ENCODE results near the gene SLC8A1.

SLC8A1 gene

DNA sequence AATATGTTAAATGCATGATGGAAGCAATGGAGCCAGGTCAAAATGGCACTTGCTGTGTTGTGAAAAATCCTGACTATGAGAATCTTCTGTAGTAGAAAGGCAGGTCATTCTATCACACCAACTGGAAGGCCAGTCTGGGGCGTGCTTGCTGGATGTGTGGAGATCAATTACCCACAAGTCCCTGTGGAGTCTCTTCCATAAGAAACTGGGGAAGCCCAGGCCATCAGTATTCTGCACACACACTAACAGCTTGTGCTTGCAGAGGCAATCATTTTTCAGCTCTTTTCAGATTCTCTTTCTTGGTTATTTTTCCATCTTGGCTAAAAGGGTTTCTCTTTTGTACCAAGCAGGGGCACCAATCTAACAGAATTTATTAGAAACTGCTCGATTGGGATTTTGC, 190.8 kb downstream of the SLC8A1 start:
- no peak for FAIRE-seq

DNA sequence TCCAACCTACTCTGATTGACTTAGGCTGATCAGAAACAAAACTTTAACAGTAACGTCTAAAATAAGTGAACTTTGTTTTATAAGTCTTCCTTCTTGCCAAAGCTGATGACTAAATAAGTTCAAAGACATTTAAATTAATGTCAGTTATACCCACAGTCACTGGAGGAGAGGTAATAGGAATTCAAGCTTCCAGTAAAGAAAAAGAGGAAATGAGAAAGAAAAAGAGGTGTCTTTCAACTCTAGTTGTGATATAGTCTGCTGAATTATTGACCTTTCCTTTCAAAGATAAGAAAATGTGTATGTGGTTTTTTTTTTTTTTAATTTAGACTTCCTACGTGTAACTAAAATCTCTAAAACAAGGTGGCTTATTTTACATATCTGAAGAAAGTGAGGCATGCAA, 191.5 kb downstream of the SLC8A1 start:
- FAIRE-seq = peak; percentile 19

DNA sequence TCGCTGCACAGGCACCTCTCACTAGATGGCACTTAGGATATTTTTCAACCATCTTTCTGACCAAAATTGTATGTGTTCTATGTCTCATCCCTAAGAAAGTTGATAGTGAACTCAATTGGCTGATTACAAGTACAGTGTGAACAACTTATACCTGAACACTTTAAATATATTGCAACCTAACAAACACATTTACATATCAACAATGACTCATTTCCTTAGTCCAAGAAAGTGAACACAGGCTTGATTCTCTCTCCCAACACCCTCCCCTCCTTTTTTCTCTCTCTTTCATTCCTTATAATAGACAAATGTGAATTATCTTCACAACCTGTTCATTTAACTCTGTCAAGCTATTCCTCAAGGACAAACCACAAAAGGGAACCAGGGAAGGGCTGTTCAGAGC, 192.0 kb downstream of the SLC8A1 start:
- no peak for FAIRE-seq

DNA sequence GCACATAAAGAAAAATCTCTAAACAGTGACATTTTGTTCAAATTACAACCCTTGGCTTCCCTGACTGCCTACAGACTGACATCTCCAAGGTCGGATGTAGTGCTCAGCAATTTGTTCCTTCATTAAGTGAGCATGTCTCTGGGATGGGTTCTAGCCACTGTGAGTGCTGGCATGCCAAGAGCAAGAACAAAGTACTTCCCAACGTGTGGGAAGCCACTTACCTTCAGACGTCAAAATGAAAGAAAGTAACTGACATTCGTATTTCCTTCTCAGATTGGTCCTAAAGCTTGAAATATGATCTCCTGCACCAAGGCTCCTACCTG, 193.8 kb downstream of the SLC8A1 start:
- no peak for FAIRE-seq

DNA sequence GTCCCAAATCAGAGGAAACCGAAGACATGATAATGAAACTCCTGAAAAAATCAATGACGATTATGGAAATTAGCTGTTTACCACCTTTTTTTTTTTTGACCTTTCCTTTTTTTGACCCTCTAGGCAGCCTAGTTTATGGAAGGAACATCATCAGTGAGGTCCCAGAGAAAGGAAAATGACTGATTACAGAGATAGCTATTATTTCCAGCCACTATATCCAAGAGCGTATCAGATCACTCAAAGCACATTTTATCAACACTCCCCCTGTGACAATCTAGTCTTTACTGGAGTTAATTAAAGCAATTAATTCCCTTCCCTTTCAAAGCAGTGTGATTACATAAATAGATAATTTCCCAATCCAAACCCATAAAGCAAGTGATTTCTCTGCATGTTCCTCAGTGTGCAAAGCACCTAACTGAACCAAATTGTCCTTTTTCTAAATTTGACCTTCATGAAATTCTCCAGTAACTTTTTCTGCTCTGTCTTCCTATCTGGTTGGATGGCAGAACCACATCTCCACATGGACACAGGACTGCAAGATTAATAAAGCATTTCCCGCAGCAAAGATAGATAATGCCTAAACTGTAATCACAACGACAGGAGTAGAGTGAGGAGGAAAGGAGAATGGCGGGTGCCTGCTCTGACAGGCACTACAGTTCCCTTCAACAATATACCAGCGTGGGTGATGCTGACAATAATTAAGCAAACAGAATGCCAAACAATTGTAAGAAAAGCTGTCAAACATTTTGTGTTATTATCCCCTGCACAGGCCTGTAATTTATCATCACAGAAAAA, 194.4 kb downstream of the SLC8A1 start:
- FAIRE-seq = no peak

DNA sequence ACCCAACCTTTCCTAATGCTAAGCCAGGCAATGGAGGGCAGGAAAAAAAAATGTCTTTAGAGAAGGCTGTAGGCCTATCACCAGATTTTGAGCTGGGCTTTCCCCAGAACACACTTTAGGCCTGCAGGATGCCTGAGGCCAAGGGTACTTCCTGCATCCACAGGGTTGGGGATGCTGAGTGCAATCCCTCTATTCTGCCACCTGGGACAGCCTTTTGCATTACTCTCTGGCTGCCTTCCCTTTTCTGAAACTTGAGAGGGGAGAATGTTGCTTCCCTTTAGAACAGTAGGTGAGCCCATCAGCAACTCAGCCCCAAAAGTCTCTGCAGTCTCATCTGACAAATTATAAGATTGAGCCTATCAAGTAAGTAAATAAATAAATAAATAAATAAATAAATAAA, 195.2 kb downstream of the SLC8A1 start:
- peak; percentile 72 for FAIRE-seq

DNA sequence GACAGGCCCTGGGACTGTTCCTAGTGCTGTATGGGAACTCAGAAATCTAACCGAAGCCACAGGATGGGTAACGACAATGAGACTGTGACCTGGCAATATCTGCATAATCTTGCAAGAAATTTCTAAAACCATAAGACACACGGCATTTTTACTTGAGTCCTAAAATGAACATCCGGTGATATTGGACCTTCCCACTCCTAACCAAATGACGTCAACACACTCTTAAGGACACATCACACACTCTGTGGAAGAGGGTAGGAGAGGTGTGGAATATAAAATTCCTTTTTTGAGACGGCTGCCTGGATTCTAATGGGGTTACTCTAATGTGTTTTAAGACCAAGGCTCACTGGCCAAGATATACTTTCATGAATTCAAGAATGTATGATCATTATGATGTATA, 195.9 kb downstream of the SLC8A1 start:
- no peak for FAIRE-seq

DNA sequence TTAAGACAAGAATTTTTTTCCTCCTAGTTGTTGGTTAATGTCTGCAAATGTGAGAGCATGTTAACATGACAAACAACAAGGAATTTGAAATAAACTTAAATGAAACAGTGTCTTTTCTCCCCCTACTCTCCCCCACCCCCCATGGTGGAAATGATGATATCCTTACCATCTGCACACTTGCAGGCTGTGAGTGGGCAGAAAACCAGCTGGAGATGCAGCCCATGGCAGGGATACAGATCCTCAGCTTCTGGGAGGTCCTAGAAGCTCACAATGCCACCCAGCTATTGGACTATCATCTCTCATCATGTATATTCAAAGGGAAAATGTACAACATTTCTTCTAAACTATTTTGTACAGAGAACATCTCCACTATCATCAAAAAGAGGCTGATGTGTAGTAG, 196.8 kb downstream of the SLC8A1 start:
- no peak for FAIRE-seq

DNA sequence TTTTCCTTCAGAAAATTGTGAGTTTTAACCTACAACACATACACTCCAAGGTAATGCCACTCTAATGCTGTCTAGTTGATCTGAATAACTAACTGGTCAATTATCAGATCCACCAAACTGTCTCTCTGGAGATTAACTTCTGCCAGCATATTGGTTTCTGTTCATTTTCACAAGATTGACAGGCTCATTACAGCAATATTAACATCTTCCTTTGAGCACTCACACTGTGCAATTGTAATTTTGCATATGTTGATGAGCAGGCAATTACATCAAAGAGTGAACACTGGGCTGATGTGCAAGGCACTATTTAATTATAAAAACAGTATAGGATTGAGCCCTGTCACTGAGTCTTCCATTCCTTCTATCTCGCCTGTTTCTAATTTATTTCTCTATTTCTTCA, 197.3 kb downstream of the SLC8A1 start:
- FAIRE-seq = no peak

DNA sequence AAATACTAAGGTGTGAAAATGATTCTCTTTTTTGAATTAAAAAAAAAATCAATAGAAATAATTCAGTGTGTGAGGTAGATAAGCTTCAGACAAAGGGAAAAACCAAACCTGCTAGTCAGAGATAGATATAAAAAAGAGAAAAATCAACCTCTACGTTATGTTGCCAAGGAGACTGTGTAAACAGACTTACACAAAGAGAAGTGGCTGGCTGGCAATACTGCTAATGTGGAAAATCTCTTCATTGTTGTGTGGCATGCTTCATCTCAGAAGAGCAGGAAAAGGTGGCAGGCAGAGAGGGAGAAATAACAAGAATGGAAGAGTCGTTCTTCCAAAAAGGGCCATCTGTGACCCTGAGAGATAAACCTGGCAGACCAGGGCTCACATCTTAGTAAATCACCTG, 200.8 kb downstream of the SLC8A1 start:
- FAIRE-seq = no peak

DNA sequence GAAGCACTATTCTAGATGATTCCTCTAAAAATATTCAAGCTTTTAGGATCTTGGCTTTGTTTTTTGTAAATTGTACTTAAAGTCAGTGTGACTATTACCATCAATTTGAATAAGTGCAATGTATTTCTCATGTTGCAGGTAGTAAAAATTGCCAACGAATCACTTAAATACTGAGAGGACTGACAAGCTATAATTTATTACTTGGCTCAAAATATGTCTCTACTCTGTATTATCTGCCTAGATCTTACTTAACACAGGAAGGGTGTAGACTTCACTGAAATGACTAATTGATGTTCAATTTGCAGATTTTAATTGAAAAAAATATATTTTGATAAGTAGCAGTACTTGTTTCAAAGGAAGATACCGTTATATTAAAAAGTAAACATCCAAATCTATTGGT, 202.3 kb downstream of the SLC8A1 start:
- no peak for FAIRE-seq

DNA sequence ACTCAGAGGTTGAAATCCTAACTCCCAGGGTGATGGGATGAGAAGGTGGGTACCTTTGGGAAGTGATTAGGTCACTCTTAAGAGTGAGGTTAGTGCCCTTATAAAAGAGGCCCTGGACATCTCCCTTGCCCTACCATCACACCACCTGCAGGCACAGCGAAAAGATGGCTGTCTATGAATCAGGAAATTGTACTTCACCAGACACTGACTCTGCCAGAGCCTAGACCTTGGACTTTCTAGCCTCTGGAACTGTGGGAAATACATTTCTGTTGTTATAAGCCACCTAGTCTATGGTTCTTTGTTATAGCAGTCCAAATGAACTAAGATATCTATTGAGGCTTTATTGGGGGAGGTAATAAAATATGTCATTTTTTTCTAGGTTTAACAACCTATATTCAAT, 203.6 kb downstream of the SLC8A1 start:
- no peak for FAIRE-seq

DNA sequence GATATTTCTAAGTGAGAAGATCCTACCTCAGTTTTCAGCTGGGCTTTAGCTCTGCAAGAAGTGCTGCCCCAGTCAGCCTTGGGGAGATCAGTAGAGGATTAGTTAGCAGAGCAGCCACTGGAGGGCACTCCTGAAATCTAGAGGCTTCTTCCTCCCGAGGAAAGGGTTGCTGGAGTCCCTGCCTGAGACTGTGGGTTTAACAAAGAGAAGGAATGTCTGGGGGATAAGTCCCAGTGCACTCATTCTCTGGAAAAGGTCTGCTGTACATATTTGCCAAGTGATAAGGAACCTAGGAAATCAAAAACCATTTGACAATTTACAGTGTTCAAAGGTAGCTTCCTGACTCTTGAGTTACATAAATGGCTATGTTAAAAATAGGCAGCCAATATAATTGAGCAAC, 207.2 kb downstream of the SLC8A1 start:
- FAIRE-seq = peak; percentile 88

DNA sequence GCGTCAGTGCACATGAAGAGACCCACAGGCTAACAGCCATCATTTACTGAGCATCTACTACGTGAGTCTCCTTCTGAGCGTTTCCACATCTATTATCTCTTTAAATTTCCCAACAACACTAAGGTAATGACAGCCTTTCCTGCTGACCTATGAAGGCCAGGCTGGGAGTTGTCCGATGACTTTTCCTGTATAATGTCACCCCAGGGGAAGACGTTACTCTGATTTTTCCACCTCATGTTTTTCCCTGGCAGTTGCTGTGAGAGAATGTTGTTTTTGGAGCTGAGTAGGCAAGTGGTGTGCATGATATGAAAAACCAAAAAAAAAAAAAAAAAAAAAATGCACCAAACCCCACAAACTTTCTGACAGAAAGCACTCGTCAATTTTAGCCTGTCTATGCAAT, 207.6 kb downstream of the SLC8A1 start:
- no peak for FAIRE-seq

DNA sequence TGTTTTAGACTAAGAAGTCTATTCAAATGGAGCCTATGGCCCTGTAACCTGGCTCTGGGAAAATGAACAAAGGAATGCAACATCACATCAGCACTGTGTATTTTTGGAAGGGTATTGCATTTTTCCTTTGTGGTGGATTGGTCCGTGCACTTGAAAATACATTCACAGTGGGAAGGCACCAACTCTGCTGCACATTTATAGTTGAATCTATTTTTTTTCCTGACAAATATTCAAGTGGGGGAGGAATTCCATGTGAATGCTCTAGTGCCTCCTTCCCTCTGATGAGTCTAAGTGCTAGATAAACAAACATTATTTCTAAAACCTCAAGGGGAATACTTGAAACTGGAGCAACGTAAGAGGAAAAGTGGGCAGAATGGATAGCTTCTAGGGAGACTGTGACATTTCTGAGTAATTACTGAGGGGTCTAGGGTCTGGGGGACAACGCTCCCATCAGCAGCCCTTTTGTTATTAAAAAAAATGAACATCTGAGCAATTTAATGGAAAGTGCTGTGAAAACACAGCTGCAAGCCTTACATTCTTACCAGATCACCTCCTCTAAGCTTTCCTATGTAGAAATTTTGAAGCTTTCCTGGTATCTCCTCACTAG, 208.2 kb downstream of the SLC8A1 start:
- FAIRE-seq = no peak

DNA sequence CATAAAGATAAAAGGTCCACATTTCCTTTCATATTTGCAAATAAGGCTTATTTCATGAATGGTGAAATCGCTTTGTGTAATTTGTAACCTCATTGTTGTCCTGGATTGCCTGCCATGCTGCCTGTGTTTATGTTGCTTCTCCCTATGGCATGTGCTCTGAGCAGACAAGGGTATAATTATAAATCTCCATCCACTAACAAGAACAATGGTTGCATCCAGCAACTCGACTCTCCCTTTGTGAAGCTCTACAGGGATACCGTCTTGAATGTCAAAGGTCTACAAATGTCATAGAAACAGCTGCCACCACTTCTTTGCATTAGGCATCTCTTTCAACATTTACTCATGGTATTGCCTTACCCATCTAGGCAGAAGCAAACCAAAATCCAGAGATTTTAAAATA, 209.6 kb downstream of the SLC8A1 start:
- no peak for FAIRE-seq

DNA sequence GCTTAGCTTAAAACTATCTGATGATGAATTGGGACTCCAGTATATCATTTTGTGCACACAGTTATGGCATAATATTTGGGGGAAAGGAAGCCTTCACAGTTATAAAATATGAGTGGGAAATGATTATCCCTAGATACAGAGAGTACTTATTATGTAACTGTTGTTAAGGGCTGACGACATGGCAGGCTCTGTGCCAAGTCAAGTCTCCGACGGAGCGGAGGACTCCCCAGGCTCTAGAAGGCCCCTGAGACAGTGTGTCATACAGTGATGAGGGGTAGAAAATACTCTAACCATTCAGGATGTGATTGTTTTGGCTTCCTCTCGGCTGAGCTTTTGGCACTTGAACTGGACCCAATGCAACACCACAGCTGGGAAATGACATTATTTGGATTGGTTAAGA, 211.8 kb downstream of the SLC8A1 start:
- FAIRE-seq = no peak

DNA sequence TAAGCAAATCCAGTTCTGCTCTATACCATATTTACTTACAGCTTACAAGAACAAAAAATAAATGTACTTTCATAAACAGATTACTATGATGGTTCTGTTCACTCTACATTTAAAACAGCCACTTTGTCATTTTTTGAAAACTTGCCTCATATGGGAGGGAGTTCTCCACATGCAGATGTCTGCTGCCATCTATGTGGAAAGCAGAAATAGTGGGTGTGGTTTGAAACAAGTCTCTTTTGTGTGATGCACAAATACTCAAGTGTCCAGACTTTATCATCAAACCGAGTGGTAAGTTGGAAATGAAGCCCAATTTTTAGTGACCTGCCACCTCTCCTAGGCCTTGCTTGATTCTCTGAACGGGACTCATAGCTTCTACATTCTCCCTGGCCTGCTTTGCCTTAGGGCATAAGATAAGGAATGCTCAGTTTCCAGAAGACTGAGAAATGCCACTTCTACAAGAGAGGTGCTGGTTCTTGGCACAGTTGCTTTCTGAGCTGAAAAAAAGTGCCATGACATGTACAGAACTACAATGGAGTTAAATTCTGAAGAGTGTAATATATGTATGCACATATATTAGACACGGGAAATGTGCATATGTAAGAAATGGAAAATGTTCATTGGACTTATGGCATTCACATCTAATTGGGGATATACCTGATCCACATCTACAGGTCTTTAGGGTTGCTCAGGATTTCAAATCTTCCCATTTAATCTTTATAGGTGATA, 221.0 kb downstream of the SLC8A1 start:
- no peak for FAIRE-seq

DNA sequence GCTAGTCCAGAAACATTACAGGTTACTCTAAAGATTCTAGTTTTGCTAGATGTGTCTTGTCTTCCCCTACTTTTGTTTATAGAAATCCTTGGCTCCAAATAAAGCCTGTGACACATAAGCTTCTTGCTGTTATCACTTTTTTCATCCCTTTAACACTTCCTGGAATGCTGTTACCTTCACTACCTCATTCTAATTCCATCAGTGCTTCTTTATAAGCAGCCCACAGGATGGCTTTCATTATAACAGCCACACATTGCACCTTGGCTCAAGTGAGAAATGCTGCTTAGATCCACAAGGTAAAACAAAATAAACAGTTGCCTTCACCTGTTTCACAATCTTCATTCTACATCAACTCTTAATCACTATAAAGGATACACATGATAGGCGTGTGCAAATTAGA, 221.7 kb downstream of the SLC8A1 start:
- FAIRE-seq = no peak

DNA sequence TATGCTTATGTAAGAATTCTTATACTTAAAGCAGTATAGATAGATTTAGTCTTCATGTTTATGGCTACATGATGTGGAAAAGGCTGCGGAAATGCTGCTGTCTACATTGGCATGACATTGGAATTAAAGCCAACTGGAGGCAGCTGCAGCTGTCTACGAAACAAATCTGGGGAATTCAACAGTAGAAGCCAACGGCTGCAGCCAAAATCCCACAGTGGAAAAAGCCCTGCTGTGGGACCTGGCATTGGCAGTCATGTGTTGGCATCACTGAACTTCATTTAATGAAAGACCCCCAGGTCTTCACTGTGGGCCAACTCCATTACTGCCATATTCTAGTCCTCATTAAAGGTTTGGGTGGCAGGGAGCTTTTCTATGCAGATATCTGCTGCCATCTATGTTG, 223.6 kb downstream of the SLC8A1 start:
- no peak for FAIRE-seq

DNA sequence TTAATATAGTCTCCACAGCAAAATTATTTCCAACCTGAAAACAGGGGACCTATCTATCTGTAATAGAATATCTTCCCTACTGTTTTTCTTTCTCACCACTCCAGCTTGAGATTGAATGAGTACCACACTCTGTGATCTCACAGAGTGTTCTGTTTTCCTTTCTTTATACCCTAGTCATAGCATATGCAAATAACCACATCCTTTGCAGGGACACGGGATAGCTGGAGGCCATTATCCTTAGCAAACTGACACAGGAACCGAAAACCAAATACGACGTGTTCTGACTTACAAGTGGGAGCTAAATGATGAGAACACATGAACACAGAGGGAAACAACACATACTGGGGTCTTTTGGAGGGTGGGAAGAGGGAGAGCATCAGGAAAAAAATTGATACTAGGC, 224.7 kb downstream of the SLC8A1 start:
- no peak for FAIRE-seq

DNA sequence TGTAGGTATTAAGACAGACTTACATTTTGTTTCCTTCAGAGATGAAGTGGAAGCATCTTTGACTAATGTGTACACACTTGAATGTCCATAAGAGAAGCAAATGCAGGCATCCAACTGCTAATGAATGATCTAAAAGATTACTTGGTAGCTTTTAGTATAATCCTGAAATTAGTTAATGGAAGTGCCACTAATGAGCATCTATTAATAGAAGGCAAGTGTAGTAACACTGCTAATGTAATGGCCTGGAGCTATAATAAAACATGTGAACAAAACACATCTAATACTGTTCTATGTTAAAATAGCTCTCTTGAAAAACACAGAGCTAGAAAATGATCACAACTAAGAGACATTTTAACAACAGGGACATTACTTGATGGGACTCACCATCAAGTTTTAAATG, 225.3 kb downstream of the SLC8A1 start:
- no peak for FAIRE-seq

DNA sequence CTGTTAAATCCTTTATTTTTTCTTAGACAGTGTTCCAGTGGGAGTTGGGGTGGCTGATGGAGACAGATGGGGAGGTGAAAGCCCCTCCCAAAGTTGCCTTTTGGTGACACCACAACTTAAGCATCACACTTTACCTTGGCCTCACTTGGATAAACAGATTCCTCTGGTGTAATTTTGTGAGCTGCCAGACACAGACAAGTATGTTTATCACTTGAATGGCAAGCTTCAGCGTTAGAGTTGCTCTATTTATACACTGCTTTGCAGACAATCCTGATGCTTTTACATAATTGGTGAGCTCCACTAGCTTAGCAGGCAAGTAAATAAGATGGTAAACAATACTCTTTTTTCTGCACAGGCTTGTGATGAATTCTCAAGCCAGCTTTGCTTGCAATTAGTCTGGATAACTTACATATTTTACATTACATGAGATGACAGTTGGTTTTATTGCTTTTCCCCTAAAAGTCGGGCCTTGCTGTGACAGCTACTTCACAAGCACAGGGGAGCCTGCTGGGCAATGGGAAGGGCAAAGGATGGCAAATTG, 226.2 kb downstream of the SLC8A1 start:
- no peak for FAIRE-seq

DNA sequence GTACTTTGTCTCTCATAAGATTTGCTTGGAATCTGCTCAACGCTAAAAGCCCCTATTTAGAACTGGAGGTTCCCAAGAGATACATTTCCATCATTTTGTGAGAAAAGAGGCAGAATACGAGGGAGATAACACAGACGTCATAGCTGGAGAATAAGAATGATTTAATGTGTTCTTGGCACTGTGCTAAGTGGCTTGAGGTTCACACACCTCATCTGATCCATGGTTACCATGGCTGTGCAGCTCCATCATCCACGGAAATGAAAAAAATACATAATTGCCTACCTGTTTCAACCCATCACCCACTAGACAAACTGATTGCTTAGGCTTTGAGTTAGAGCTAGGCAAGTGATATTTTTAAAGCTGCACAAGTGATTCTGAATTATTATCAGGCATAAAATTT, 227.6 kb downstream of the SLC8A1 start:
- no peak for FAIRE-seq
